HAP-1 (cell line): ENCODE data around the gene PPP4R4.

ENCODE experiments used
- DNase-seq, 2 experiments: peaks; one replicate each; pipeline ENCODE4 v3.0.0-alpha.2; 2016 to 2020; ENCODE audit warnings: low spot score in 2 of 2
- H3K27me3 ChIP-seq: fragments of 250-450 bp; sonication (Bioruptor Pico); 2 replicates; pipeline ENCODE4 v1.5.1; 2020; ENCODE audit warnings: low read depth, mild to moderate bottlenecking, moderate library complexity
- H3K36me3 ChIP-seq: fragments of 250-450 bp; sonication (Bioruptor Pico); replicated peaks from 2 replicates; pipeline ENCODE4 v1.5.1; 2020; ENCODE audit warnings: mild to moderate bottlenecking
- H3K4me1 ChIP-seq: fragments of 250-450 bp; sonication (Bioruptor Pico); 2 replicates; pipeline ENCODE4 v1.5.1; 2020; ENCODE audit warnings: mild to moderate bottlenecking
- H3K4me3 ChIP-seq: fragments of 250-450 bp; sonication (Bioruptor Pico); 2 replicates; pipeline ENCODE4 v1.5.1; 2020; ENCODE audit warnings: mild to moderate bottlenecking, moderate library complexity
- H3K9me3 ChIP-seq: fragments of 250-450 bp; sonication (Bioruptor Pico); 2 replicates; pipeline ENCODE4 v1.5.1; 2020; ENCODE audit warnings: mild to moderate bottlenecking, moderate library complexity
- in situ Hi-C: fragments of 300-500 bp; cut with MboI; formaldehyde crosslinking; loops from 3 replicates; pipeline ENCODE4 v1.14.3; 2020; ENCODE audit warnings: low sequenced_read_pairs, inconsistent platforms, mixed read lengths

The PPP4R4 gene

DNA sequence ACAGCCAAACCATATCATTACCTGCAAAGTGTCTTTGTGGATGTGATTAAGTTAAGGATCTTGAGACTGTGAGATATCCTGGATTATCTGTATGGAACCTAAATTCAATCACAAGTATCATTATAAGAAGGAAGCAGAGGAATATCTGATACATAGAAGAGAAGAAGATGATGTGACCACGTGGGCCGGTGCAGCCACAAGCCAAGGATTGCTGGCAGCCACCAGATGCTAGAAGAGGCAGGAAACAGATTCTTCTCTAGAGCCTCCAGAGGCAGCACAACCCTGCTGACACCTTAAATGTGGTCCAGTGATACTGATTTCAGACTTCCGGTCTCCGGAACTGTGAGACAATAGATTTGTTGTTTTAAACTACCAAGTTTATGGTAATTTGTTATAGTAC lies 38.6 kb upstream of the PPP4R4 start:
- Histone ChIP-seq H3K36me3 (no peaks in the 10 kb centered on the region), H3K4me1 (peaks cover 4% of the 10 kb centered on the region), H3K4me3 (no peak overlapping the region), H3K27me3 (no peaks in the 10 kb centered on the region), H3K9me3 (no peaks in the 10 kb centered on the region)
- in situ Hi-C loops = loop anchor here (5.0 to 25.0 kb wide), 2 partner anchors 98 to 552 kb away; no protein-coding TSS in a partner anchor
- DNase-seq = no peak

DNA sequence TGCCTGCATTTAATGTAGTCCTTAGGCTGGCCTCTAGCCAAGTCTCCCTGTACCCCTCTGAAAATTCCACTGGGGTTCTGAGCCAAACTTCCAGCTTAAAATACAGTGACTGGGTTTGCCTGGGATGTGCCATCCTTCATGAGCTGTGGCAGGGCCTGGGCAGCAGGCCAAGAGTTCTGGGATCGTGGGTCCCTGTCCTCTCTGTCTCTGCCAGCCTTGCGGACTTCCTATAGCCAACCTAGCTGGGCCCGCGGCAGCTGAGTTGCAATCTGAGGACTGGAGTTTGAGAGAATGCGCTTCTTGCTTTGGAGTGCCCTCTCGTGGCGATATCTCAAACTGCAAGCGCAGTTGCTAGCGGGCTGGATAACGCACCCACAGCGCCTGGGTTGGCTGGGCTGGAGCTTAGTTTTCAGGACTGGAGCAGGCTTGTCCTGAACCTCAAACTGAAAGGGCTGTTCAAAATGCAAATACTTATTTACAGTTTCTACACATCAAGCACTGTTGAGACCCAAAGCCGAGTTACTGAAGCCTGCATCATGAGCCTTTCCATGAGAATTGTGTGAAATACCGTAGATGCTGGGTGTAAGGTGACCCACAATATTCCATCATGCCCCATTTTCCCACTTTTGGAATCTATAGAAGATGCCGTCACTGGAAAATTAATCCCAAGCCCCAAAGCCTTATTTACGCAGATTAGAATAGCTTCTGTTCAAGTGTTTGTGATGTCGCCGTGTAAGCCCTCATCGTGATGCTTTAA lies 37.4 kb upstream of the PPP4R4 start:
- Histone ChIP-seq H3K27me3 (no peaks in the 10 kb centered on the region), H3K4me1 (peaks cover 3% of the 10 kb centered on the region; the same call in 1 of the 2 replicates), H3K36me3 (no peaks in the 10 kb centered on the region), H3K4me3 (no peak overlapping the region), H3K9me3 (no peaks in the 10 kb centered on the region)
- in situ Hi-C loops = loop anchor here (5.0 to 25.0 kb wide), 2 partner anchors 99 to 551 kb away; no protein-coding TSS in a partner anchor
- peak; percentile 85 to 92 for DNase-seq

DNA sequence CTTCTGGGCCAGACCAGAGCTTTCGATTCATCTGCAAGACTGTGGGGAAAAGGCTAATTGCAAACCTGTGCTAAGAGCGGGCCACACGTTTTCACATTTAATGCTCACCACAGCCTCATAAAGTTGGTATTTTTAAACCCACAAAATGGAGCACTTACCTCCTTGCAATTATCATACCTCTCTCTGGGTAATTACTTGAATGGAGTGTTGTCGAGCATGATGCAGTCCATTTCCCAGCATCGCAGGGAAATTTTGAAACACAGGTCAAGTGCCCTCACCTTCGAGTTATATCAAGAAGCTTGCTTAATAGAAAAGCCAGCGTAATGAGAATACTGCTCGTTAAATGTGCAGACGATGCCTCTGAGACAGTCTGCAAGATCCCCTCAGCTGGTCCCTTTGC lies 35.9 kb upstream of the PPP4R4 start:
- no peaks in the 10 kb centered on the region for H3K27me3 ChIP-seq
- no peak overlapping the region for H3K4me3 ChIP-seq
- H3K4me1 ChIP-seq = peaks cover 3% of the 10 kb centered on the region; the same call in 1 of the 2 replicates
- H3K9me3 ChIP-seq = no peaks in the 10 kb centered on the region
- no peaks in the 10 kb centered on the region for H3K36me3 ChIP-seq
- no peak for DNase-seq
- in situ Hi-C loops = loop anchor here (5.0 to 25.0 kb wide), 2 partner anchors 101 to 549 kb away; no protein-coding TSS in a partner anchor

DNA sequence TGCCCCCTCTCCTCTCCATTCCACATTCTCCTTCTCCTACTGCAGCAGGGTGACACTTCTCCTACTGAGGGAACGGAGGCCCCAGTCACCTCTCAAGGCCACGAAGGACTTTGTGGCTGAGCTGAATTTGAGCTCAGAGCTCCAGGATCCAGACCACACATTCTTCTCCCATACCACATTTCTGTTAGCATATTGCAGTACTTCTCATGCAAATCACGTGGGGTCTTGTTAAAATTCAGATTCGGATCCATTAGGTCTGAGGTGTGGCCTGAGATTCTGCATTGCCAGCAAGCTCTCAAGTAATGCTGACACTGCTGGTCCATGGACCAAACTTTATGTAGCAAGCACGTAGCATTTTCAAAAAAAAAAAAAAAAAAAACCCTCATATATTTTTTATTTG lies 35.1 kb upstream of the PPP4R4 start:
- in situ Hi-C loops = loop anchor here (5.0 to 25.0 kb wide), 2 partner anchors 102 to 548 kb away; no protein-coding TSS in a partner anchor
- H3K4me1 ChIP-seq = peaks cover 3% of the 10 kb centered on the region; the same call in 1 of the 2 replicates
- no peaks in the 10 kb centered on the region for H3K9me3 ChIP-seq
- H3K4me3 ChIP-seq = no peak overlapping the region
- H3K36me3 ChIP-seq = no peaks in the 10 kb centered on the region
- no peak for DNase-seq
- H3K27me3 ChIP-seq = no peaks in the 10 kb centered on the region

DNA sequence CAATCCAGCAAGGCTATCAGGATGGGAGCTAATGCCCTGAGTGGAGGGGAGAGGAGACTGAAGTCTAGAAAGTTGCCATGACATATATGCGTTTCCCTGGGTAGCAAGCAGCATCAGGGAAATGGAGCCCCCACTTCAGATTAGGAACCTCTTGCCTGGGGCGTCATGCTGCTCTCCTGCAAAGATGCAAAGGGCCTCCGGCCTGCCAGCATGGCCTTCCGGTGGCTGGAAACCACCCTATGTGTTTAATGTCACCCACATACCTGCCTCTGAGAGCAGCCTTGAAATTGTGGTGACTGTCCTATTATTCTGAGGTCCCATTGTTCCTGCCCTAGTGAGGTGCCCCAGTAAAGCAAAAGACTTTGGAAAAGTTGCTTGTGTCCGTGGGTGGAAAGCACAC lies 34.7 kb upstream of the PPP4R4 start:
- Histone ChIP-seq H3K27me3 (no peaks in the 10 kb centered on the region), H3K4me3 (no peak overlapping the region), H3K9me3 (no peaks in the 10 kb centered on the region), H3K36me3 (no peaks in the 10 kb centered on the region), H3K4me1 (peaks cover 3% of the 10 kb centered on the region; the same call in 1 of the 2 replicates)
- DNase-seq = no peak
- in situ Hi-C loops = loop anchor here (5.0 to 25.0 kb wide), 2 partner anchors 102 to 548 kb away; no protein-coding TSS in a partner anchor

DNA sequence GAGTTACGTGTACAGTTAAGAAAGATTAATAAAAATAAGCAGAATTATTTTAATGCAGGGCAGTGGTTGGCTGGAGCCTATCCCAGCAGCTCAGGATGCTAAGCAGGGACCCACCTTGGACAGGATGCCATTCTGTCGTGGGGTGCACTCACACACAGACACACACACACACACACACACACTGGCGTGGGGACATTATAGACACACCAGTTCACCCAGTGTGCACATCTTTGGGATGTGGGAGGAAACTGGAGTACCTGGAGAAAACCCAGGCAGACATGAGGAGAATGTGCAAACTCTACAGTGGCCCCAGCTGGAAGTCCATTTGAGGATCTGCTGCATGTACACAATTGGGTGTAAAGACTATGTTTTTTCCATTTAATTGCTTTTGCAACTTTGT lies 31.9 kb upstream of the PPP4R4 start:
- Histone ChIP-seq H3K4me3 (no peak overlapping the region), H3K36me3 (no peaks in the 10 kb centered on the region), H3K27me3 (no peaks in the 10 kb centered on the region), H3K4me1 (peaks cover 4% of the 10 kb centered on the region), H3K9me3 (no peaks in the 10 kb centered on the region; the same call in 1 of the 2 replicates)
- no peak for DNase-seq
- in situ Hi-C loops = loop anchor here (25.0 kb wide), 1 partner anchor 545 kb away; no protein-coding TSS in a partner anchor

DNA sequence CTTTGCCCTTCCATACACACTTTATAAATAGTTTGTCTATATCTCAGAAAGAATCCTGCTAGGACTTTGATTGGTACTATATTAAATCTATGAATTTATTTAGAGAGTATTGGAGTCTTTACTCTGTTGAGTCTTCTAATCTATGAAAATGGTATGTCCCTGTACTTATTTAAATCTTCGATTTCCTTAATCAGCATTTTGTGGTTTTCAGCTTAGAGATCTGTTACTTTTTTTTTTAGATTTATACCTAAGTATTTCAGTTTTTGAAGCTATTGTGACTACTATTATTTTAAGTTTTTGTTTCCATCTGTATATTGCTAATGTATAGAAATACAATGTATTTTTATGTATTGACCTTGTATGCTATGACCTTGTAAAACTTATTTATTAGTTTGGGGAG lies 31.3 kb upstream of the PPP4R4 start:
- Histone ChIP-seq H3K4me1 (peaks cover 4% of the 10 kb centered on the region), H3K4me3 (no peak overlapping the region), H3K36me3 (no peaks in the 10 kb centered on the region), H3K27me3 (no peaks in the 10 kb centered on the region), H3K9me3 (no peaks in the 10 kb centered on the region; the same call in 1 of the 2 replicates)
- DNase-seq = no peak
- in situ Hi-C loops = loop anchor here (25.0 kb wide), 1 partner anchor 544 kb away; no protein-coding TSS in a partner anchor

DNA sequence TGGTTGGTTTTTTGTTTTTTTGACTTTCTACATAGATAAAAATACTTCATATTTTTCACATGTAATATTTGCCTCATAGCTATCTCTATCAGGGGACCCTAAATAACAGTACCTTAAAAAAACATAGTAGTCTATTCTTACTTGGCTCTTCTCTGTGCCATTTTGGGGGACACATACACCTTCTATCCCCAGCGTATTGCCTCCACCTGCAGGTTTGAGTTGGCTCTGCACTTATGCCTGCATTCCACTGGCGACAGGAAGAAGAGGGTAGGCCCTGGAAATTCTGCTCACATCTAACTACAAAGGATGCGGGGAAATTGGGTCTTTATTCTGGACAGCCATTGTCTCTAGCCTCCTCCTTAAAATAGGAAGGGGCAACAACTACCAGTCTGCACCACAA lies 30.9 kb upstream of the PPP4R4 start:
- H3K4me1 ChIP-seq = peaks cover 4% of the 10 kb centered on the region
- H3K9me3 ChIP-seq = no peaks in the 10 kb centered on the region; the same call in 1 of the 2 replicates
- H3K27me3 ChIP-seq = no peaks in the 10 kb centered on the region
- no peak overlapping the region for H3K4me3 ChIP-seq
- in situ Hi-C loops = loop anchor here (25.0 kb wide), 1 partner anchor 544 kb away; no protein-coding TSS in a partner anchor
- H3K36me3 ChIP-seq = no peaks in the 10 kb centered on the region
- peak in 1 of 2 experiments; percentile 32 for DNase-seq

DNA sequence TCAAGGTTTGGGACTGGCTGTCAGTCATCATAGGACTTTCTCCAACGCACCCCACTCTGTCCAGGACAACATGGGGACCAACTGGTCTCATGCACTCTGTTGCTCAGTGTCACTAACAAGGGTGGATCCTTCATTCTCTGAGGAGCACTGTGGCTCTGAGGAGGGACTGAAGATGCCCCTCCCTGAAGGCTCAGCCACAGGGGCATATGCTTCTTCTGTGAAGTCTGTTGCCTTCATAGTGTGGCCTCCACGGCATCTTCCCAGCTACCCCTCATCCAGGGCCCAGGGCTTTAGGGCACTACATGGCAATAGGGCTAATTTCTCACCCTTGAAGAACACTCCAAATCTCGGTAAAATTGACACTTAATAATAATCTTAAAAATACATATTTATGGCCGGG lies 30.4 kb upstream of the PPP4R4 start:
- Histone ChIP-seq H3K9me3 (no peaks in the 10 kb centered on the region; the same call in 1 of the 2 replicates), H3K27me3 (no peaks in the 10 kb centered on the region), H3K4me3 (no peak overlapping the region), H3K4me1 (peaks cover 4% of the 10 kb centered on the region), H3K36me3 (no peaks in the 10 kb centered on the region)
- in situ Hi-C loops = loop anchor here (25.0 kb wide), 1 partner anchor 544 kb away; no protein-coding TSS in a partner anchor
- DNase-seq = no peak

DNA sequence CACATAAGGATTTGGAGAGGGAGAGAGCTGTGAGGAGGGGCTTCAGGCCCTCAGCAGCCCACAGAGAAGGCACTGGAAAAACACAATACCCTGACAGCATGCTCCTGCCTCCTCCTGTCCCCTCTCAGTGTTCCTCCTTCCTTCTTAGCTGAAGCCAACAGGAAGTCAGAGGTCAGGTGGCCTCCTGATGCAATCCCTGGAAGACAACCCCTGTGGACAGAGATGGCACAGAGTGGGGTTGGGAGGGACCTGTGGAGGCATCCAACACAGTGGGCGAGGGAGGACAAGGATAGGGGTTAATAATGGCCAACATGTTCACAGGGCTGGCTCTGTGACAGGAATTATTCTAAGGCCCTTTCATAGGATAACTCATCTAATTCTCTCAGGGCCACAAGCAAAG lies 29.4 kb upstream of the PPP4R4 start:
- Histone ChIP-seq H3K4me3 (no peak overlapping the region), H3K36me3 (no peaks in the 10 kb centered on the region), H3K4me1 (peaks cover 4% of the 10 kb centered on the region; the same call in 1 of the 2 replicates), H3K27me3 (no peaks in the 10 kb centered on the region), H3K9me3 (no peaks in the 10 kb centered on the region; the same call in 1 of the 2 replicates)
- in situ Hi-C loops = loop anchor here (25.0 kb wide), 1 partner anchor 543 kb away; no protein-coding TSS in a partner anchor
- DNase-seq = no peak

DNA sequence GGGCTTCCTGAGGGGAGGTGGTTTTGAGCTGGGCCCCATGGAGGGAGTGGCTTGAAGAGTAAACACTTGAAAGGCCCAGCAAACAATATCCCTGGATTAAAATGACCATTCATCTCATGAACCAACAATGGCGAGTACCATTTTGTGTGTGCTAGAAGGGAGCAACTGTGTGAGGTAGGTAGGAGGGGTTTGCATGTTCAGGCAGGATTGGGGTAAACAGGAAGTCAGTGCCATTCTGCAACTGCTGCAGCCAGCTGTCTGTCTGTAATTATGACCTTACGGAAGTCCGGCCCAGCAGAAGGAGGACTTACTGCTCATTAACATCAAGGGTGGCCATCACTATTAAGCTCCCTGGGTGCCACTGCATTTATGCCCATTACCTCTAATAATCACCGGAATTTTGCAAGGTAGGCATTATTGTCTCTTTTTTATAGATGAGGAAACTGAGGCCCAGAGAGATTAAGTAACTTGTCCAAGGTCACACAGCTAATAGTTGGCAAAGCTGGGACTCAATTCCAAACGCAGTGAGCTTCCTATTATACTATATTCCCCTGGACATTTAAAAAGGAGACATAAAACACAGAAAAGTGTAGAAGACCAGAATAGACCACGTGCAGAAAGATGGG lies 28.1 kb upstream of the PPP4R4 start:
- H3K4me3 ChIP-seq = no peak overlapping the region
- no peaks in the 10 kb centered on the region for H3K27me3 ChIP-seq
- H3K36me3 ChIP-seq = no peaks in the 10 kb centered on the region
- no peaks in the 10 kb centered on the region; the same call in 1 of the 2 replicates for H3K9me3 ChIP-seq
- peaks cover 4% of the 10 kb centered on the region; the same call in 1 of the 2 replicates for H3K4me1 ChIP-seq
- in situ Hi-C loops = loop anchor here (25.0 kb wide), 1 partner anchor 541 kb away; no protein-coding TSS in a partner anchor
- peak; percentile 38 to 68 for DNase-seq

DNA sequence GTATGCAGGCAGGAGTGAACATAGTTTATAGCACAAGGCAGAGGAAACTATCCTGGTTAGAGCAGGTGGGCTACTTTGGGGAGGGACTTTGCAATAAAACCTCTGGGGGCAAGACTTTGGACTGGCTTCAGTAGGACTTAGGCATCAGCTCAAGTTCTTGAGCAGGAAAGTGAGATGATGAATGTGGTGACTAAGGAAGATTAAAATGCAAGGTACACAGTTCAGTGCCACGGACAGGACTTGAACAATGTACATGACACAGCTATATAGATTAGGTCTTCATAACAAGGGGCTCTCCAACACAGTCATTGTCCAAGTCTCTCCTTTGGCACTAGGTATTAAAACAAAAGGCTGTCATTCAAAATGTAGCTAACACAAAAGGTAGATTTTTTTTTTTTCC lies 21.4 kb upstream of the PPP4R4 start:
- Histone ChIP-seq H3K4me1 (peaks cover 7% of the 10 kb centered on the region; the same call in 1 of the 2 replicates), H3K9me3 (peaks cover 13% of the 10 kb centered on the region; the same call in 1 of the 2 replicates), H3K27me3 (no peaks in the 10 kb centered on the region), H3K36me3 (no peaks in the 10 kb centered on the region), H3K4me3 (no peak overlapping the region)
- no peak for DNase-seq
- in situ Hi-C loops = no loop called here

DNA sequence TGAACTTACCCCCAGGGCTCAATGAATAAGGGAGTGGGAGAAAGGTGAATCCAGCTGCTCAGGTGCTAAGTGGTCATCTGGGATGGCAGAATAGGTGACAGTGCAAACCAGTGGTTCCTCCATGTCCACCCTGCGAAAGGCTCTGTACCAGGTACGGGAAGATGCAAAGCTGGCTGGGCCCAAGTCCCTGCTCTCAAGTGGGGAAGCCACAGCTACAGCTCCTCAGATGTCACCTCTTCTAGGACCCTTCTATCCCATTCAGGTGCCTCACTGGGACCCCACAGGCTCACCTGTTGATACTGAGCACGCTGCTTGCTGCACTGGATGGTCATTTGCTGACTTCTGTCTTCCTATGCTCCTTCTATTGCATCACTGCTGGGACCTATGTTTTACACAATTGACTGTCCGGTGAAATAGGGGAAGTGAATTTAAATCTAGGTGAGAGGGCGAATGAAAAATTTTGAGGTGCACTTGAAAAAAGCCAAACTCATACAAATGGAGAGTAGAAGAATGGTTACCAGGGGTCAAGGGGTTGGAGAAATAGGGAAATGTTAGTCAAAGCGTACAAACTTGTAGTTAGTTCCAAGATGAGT lies 20.3 kb upstream of the PPP4R4 start:
- in situ Hi-C loops = no loop called here

More for the DNA sequence above, 20.3 kb upstream of the PPP4R4 start:
- no peak overlapping the region for H3K4me3 ChIP-seq
- DNase-seq = no peak
- peaks cover 13% of the 10 kb centered on the region; the same call in 1 of the 2 replicates for H3K9me3 ChIP-seq
- H3K36me3 ChIP-seq = no peaks in the 10 kb centered on the region
- H3K4me1 ChIP-seq = peaks cover 7% of the 10 kb centered on the region; the same call in 1 of the 2 replicates
- no peaks in the 10 kb centered on the region for H3K27me3 ChIP-seq
